T-helper 1 cell (primary cell): ENCODE data around the gene ZNF488.

ENCODE experiments used
- DNase-seq, 5 donors: peaks; one replicate each; pipeline ENCODE4 v3.0.0-alpha.2; 2012 to 2020

ZNF488 gene

DNA sequence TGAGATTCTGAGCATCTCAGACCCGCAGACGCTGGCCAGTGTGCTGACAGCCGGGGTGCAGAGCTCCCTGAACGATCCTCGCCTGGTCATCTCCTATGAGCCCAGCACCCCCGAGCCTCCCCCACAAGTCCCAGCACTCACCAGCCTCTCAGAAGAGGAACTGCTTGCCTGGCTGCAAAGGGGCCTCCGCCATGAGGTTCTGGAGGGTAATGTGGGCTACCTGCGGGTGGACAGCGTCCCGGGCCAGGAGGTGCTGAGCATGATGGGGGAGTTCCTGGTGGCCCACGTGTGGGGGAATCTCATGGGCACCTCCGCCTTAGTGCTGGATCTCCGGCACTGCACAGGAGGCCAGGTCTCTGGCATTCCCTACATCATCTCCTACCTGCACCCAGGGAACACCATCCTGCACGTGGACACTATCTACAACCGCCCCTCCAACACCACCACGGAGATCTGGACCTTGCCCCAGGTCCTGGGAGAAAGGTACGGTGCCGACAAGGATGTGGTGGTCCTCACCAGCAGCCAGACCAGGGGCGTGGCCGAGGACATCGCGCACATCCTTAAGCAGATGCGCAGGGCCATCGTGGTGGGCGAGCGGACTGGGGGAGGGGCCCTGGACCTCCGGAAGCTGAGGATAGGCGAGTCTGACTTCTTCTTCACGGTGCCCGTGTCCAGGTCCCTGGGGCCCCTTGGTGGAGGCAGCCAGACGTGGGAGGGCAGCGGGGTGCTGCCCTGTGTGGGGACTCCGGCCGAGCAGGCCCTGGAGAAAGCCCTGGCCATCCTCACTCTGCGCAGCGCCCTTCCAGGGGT is 35.2 kb downstream of the ZNF488 start:
- DNase-seq: no peak

DNA sequence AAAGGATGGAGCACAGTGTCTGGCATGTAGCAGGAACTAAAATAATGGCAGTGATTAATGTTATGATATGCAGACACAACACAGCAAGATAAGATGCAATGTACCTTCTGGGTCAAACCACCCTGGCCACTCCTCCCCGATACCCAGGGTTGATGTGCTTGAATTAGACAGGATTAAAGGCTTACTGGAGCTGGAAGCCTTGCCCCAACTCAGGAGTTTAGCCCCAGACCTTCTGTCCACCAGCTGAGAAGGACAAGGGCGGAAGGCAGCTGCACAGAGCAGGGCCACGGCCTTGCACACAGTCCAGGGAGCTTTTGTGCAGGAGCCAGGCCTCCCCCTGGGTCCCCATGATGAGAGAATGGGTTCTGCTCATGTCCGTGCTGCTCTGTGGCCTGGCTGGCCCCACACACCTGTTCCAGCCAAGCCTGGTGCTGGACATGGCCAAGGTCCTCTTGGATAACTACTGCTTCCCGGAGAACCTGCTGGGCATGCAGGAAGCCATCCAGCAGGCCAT is 35.9 kb downstream of the ZNF488 start, which contains the start of gene RBP3:
TSS of gene RBP3 (plus strand) at position 226 of the 514 bp plus-strand sequence. CDS start at position 348, 122 bp downstream.
- no peak for DNase-seq

DNA sequence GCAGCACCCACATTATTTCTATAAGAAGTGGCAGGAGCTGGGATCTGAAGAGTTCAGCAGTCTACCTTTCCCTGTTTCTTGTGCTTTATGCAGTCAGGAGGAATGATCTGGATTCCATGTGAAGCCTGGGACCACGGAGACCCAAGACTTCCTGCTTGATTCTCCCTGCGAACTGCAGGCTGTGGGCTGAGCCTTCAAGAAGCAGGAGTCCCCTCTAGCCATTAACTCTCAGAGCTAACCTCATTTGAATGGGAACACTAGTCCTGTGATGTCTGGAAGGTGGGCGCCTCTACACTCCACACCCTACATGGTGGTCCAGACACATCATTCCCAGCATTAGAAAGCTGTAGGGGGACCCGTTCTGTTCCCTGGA is 36.8 kb downstream of the ZNF488 start:
- no peak for DNase-seq

DNA sequence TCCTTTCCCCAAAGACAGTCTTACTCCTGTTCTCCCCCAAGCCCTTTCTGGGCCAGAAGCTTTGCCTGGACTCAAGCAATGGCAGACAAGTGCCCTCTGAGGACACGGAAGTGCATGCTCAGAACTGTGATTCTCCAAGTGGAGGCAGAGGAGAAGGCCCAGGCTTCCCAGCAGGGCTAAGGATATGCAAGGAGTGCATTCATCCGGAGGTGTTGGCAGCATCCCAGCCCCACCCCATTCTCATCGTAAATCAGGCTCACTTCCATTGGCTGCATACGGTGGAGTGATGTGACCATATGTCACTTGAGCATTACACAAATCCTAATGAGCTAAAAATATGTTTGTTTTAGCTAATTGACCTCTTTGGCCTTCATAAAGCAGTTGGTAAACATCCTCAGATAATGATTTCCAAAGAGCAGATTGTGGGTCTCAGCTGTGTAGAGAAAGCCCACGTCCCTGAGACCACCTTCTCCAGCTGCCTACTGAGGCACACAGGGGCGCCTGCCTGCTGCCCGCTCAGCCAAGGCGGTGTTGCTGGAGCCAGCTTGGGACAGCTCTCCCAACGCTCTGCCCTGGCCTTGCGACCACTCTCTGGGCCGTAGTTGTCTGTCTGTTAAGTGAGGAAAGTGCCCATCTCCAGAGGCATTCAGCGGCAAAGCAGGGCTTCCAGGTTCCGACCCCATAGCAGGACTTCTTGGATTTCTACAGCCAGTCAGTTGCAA is 37.4 kb downstream of the ZNF488 start:
- DNase-seq: no peak

DNA sequence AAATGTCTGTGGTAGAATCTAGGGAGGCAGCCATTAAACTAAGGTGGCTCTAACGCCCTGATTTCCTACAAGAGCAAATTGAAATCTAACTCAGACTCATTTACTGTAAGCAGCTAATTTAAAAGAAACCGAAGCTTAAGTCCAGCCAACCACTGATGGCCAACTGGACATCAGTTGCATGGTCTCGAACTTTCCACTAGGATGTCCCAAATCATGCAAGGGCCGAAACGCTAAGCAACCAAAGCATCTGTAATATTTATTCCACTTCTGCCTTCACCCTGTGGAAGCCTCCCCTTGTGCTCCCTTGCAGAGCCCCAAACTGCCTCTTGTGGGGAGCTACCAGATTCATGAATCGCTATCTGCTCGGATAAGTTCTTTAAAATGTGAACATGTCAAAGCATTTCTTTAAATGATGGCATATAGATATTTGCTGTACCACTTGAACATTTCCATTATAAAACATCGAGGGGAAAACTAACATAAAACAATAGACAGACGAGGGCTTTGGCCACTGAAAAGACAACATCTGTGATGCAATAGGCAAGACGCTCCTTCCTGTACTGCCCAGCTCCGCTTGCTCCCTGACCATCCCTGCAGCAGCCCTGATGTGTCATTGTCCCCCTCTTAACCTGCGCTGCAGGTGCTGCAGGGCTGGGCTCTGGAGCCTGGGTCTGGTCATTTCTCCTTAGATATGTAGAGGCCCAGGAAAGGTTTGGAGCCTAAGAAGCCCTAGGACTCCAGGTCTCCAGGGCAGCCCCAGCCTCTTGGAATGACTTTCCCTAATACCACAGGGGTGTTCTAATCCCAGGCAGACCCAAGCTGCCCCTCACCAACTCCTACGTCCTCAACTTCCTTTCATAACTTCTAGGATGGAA is 38.9 kb downstream of the ZNF488 start:
- DNase-seq: no peak

DNA sequence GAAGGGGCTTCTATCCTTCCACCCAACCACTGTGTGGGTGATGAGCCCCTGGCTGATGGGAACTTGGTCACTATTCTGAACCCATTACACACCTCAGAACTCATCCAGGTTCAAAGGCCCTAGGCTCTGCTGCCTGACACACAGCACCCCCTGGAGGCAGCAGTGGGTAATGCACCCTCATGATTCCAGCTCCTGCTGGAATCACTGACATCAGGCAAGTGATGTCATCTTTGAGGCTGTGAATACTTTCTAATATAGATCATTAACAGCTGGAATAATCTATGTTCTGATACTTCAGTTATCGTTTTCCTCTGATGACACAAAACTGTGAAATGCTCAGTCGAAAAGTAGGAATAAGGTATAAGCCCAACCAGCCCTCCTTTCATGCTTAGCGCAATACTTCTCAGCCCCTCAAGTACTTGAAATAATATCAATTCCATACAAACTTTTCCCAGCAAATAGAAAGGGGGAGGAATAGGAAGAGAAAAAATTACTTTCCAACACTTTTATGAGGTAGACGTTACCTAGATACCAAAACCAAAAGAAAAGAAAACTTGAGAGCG is 43.4 kb downstream of the ZNF488 start:
- DNase-seq: peak; percentile 28 to 68 (median 43)

DNA sequence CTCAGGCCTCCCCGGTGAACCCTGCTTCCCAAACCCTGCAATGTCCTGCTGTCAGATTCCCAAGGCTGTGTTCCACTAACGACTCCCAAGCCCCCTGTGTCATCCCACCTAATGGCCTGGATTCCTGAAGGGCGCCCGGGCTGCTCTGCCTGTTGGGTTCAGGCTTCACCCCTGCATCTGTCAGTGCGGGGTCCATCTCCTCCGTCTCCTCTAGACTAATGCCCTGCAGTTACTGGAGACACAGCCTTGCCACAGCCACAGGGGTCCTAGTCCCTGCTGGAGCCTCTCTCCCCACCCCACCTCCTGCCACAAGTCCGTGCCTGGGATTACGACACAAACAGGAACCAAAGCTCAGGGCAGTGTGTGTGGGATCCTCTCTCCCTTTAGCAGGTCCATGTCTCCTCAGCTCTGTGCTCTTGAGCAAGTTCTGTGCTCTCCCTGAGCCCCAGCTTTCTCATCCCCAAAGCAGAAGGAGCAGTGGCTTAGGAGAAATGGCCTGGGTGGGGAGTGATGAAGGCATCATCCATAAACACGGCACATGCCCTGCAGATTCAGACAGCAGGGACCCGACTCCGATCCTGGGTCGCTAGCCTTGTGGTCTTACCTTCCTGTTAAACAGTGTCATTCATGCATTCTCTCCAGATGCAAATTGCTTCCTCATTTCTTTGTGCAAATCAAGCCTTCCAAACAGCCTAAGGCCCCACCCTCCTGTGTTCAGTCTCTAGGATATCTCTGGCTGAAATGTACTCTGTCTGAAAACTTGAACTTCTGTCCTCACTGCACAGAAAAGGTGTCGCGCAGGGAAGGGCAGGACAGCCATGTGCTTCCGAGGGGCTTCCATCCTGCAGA is 44.1 kb downstream of the ZNF488 start:
- no peak for DNase-seq

DNA sequence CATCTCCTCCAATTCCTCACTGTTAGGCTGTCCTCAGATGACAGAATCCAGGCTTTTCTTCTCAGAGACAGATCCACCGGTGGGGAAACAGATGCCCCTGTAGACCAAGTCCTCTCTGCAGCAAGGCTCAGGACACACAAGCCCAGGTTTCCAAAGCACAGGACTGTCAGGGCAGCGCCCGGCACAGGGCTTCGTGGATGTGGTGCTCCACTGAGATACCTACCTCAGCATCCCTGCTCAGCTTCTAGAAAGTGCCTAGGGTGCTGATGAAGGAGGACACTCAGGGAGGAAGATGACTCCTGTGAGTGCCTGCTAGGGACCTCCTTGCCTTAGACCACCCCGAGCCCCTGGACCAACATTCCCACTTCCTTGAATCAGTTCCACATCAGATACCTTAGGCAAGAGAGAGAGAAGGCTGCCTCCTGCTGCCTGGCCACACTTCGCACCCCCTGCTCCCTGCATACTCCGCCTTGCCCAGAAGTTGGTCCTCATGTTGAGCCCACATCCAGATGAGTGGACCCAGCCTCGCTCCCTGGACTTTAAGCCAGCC is 44.8 kb downstream of the ZNF488 start:
- no peak for DNase-seq

DNA sequence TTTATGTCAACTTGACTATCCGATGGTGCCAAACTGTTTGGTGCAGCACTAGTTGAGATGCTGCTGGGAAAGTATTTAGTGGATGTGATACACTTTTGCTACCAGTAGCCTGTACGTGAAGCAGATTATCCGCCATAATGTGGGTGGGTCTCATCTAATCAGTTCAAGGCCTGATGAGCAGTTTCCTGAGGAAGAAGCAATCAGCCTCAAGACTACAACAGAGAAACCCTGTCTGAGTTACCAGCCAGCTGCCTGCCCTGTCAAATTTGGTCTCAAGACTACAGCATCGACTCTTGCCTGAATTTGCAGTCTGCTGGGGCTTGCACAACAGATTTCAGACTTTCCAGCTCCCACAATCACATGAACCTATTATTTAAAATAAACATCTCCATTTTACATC is 46.8 kb downstream of the ZNF488 start:
- no peak for DNase-seq

DNA sequence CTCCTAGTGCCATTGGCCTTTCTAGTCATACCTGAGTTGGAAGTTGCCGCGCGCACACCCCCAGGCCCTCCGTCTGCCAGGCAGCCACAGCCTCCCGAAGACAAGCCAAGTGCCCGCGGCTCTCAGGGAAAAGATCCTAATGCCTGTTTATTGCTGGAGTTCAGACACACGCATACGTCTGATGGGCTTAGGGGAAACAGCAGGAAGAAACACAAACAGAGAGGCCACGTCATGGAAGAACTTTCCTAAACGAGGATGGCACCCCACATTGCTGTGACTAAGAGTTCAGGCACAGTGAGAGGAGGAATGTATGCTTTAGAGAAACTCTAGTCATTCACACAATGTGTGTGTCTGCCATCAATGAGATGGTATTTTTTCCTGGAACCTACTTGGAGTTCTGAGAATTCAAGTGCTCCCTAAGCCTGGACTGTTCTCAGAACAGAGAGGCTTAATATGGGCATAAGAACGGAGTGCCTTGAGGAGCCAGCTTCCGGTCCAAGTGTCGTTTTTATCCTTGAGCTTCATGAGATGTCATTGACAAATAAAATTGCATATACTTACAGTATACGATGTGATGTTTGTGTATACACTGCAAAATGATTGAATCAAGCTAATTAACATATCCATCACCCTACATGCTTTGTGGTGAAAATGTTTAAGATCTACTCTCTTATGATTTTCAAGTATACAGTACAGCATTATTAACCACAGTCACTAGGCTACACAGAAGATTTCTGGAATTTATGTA is 47.5 kb downstream of the ZNF488 start:
- DNase-seq: no peak

DNA sequence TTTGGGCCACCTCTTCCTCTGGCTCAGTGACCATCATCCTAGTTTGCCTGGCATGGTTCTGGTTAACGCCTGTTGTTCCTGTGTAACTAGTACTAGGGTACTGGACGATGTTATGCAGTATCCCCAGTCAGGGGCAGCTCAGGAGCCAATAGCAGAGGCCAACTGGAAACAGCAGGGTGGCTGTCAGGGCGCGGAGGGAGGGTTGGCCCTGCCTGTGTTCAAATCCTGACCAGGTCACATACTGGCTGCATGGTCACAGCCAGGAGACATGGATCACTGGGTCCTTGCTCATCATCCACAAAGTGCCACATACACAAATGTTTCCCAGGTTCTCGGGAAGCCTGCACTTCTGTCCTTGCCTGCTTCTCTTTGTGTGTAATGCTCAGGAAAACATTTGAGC is 48.2 kb downstream of the ZNF488 start:
- DNase-seq: no peak

DNA sequence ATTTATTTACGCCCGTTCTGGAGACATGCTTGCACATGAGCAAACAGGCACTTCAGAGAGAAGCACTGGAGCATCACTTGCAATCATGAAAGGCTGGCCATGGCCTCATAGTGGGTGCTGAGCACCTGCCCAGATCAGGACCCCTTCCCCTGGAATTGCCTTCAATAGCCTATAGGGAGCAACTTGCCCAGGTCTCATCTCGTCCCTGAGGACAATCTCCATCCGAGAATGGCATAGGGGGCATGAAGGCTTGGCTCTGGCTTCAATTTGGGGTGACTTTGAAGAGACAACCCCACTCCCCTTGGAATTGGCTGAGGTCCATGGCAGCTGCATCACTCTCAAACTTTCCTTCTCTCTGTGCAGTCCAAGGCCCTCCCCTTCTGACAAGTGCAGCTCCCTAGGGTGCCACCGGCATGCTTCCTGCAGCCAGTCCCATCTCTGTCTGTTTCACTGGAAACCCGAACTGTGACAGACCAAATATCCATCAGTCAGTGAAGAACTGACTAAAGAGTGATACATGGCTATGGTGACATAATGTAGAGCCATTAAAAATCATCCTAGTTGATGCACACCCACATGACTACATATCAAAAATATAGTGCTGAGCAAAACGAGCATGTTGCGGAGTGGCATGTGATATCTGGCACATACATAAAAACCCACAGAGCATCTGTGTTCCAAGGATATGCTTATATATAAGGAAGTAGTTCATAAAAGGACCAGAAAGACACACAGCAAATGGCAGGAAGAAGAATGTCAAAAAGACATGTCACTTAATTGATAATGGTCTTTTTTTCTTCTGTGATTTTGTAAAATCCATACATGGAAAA is 49.4 kb downstream of the ZNF488 start:
- no peak for DNase-seq

DNA sequence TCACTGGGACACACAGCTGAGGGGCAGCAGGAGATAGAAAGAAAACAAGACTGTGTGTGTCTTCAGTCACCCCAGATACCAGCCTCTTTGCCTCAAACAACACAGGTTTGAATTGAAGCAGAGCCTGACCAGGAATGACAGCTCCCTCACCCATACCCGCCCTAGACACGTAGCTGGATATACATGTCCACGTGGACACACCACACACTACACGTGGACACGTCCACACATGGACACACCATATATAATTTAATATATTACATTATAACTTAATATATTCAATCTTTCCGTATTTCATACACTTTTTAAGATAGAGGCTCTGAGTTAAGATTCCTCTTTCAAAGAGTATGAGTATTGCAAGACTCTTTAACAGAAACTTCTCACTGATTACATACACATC is 50.6 kb downstream of the ZNF488 start:
- DNase-seq: no peak

DNA sequence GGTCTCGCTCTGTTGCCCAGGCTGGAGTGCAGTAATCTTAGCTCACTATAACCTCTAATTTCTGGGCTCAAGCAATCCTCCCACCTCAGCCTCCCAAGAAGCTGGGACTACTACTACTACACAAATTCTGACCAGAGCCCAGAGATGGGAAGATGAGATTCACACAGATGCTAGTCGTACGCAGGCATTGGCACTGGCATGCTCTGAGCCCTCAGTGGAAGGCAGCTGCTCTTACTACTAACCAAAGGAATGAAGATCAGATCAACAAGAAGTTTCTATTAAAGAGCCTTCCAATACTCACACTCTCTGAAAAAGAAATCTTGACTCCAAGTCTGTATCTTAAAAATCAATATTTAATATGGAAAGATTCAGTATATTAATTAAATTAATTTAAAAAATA is 51.1 kb downstream of the ZNF488 start:
- DNase-seq: no peak

DNA sequence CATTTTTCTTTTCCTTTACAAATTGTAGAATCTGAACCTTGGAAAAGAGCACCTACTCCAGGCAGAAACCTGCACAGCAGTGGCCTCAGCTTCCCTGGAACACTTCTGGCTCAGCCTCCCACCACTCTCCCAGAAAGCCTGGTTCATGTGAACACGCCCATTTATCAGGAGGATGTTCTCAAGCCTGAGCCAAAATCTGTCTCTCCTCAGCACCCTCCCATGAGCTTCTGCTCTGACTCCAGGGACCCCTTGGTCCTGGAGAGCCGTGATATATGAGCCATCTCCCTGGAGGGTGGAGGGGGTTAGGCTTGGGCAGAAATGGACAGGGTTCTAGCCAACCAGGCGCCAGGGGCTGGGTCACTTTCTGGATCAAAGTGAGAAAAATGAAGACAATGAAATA is 51.7 kb downstream of the ZNF488 start:
- DNase-seq: no peak

DNA sequence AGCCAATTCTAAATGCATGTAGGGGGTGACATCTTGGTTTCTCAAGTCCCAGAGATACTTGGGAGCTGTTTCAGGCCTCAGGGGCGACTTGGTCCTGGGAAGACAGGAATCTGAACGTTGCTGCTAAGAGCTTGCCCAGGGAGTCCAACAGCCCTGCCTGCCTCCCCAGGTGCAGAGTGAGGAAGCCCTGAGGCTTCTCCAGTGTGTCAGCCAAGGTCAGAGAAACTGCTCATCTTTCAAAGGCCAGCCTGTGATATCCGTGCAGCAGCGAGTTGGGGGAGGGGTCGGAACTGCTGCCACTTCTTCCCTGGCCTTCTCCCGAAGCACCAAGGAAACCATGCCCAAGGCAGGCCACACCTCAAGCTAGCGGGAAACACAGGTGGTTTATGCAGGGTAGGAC is 52.1 kb downstream of the ZNF488 start:
- no peak for DNase-seq

DNA sequence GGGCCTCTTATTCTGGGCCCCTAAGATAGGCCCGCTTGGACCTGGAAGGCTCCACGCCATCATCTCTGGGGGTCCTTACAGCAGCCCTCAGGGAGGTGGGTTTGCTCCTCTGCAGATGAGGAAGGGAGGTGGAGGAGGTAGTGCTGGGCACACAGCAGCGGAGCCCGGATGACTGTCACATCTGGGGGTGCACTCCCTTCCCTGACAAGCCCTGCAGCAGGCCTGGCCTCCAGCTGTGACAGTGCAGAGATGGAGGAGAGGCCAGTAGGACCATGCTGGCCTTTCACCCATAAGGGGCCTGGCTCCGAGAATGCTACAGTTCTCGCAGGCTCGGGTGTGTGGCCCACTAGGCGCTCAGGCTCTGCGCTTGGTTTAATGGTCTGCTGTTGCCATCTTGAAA is 52.6 kb downstream of the ZNF488 start:
- DNase-seq: no peak

DNA sequence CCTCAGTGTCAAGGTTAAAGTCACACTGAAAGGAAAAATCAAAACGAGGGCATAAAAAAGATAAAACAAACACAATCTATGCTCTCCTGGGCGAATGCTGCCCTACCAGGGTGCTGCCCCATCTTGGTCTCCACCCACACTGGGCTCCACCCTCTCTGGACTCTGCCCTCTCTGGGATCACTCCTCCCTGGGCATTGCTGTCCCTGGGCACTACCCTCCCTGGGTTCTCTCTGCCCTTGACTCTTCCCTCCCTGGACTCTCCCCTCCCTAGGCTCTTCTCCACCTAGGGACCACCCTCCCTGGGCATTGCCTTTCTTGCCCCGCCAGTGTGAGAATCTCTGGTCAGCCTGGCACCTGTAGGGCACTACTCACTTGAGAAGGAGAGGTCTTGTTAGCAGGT is 53.3 kb downstream of the ZNF488 start:
- DNase-seq: no peak

DNA sequence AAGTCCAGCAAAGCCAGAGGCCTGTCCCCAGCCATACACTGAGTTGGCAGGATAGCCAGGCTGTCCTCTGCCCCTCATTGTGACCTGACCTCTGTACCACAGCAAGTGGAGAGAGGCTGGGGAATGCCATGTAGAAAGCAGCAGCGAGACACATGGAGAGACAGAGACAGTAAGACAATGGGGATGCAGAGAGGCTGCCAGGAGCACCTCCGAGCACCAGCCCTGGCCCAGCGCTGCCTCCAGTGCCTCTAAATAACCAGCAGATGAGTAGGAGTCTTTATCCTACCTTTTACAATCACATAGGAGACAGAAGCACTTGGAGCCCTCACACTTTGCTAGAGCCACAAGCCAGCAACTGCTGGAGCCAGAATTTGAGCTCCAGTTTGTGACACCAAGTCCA is 53.7 kb downstream of the ZNF488 start:
- DNase-seq: no peak

DNA sequence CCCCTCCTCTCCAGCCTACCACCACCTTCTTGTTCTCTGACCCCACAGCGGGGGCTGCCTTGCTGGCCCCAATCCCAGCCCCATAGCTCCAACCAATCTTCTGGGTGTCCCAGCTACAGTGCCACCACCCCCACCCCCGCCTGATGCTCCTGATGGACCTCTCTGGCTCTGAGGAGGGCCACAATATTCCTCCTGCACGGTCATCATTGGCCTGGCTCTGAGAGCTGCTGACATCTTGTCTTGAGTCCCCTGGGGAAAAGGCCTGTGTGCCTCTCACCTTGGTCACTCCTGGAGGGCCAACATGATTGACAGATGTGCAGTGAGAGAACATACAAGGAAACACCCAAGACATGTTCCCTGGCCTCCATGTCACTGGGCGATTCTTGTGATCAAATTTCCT is 54.2 kb downstream of the ZNF488 start:
- DNase-seq: no peak
